Fibroblast of mammary gland (primary cell): ENCODE data around the gene RELN.

Experiments used
- DNase-seq: peaks from one replicate; pipeline ENCODE4 v3.0.0-alpha.2; 2010; ENCODE audit warnings: low read depth
- H3K4me3 ChIP-seq: 2 replicates; pipeline ENCODE4 v1.5.1; 2011; ENCODE audit warnings: low read depth, mild to moderate bottlenecking, low read length, moderate library complexity; ENCODE audit not compliant: control insufficient read depth
- CTCF ChIP-seq: conservative IDR thresholded peaks from 2 replicates; pipeline ENCODE4 v1.5.1; 2011; ENCODE audit warnings: low read depth, low read length, inconsistent platforms; ENCODE audit not compliant: control insufficient read depth, insufficient read depth

The RELN gene

GRCh38 chr7:103712991-103713778, 276.3 kb downstream of the RELN start:
- peak; percentile 25 for DNase-seq
- no peak for TF ChIP-seq CTCF
- H3K4me3 ChIP-seq: no peak overlapping the region

GRCh38 chr7:103711413-103711812, 278.0 kb downstream of the RELN start:
- no peak for DNase-seq
- no peak overlapping the region for H3K4me3 ChIP-seq
- no peak for TF ChIP-seq CTCF

- no peak overlapping the region for H3K4me3 ChIP-seq
- TF ChIP-seq CTCF: no peak
- peak; percentile 77 for DNase-seq
Measured at GRCh38 chr7:103710247-103710646, 279.2 kb downstream of the RELN start.

GRCh38 chr7:103706805-103707204, 282.7 kb downstream of the RELN start:
- TF ChIP-seq CTCF: no peak
- H3K4me3 ChIP-seq: no peak overlapping the region
- no peak for DNase-seq

GRCh38 chr7:103705542-103705941, 283.9 kb downstream of the RELN start:
- no peak overlapping the region for H3K4me3 ChIP-seq
- no peak for DNase-seq
- no peak for TF ChIP-seq CTCF

- peak; percentile 59 for DNase-seq
Measured at GRCh38 chr7:103704701-103705100, 284.8 kb downstream of the RELN start.

More at GRCh38 chr7:103704701-103705100, 284.8 kb downstream of the RELN start:
- TF ChIP-seq CTCF: no peak
- H3K4me3 ChIP-seq: no peak overlapping the region
